Activated CD4-positive, alpha-beta T cell treated with anti-CD3 and anti-CD28 coated beads, Interleukin-2, amount 10 ng/mL, durations not matched to agents 24 days and 14 days (primary cell): ENCODE results near the gene FTCD. TPM values are rescaled to one million over a fixed set of nuclear protein-coding genes. Genes with fewer than 3 reads are reported as not detected.

ENCODE experiments used
- DNase-seq: peaks from one replicate; pipeline ENCODE4 v3.0.0; 2022
- H3K27ac Mint-ChIP-seq: one replicate; pipeline ENCODE4 v1.8.0; 2022; ENCODE audit warnings: mild to moderate bottlenecking, mixed read lengths
- H3K27me3 Mint-ChIP-seq: one replicate; pipeline ENCODE4 v1.8.0; 2022; ENCODE audit warnings: mixed read lengths
- H3K36me3 Mint-ChIP-seq: one replicate; pipeline ENCODE4 v1.8.0; 2022; ENCODE audit warnings: low read depth, mild to moderate bottlenecking, mixed read lengths
- H3K4me1 Mint-ChIP-seq: one replicate; pipeline ENCODE4 v1.8.0; 2021; ENCODE audit warnings: mixed read lengths
- H3K4me3 Mint-ChIP-seq: one replicate; pipeline ENCODE4 v1.8.0; 2022; ENCODE audit warnings: mild to moderate bottlenecking, moderate library complexity, mixed read lengths
- H3K9me3 Mint-ChIP-seq: one replicate; pipeline ENCODE4 v1.8.0; 2021; ENCODE audit warnings: mixed read lengths
- intact Hi-C: fragments of 100-400 bp; cut with micrococcal nuclease; formaldehyde crosslinking; loops from one replicate; pipeline ENCODE4 v1.15.1; 2023
- total RNA-seq: library from RNA; stranded (reverse); gene quantifications from 2 replicates; pipeline ENCODE4 v1.2.3, GENCODE V29; 2022

Gene FTCD
- total RNA-seq, 1 donor from 2014 or later: 0.30 TPM

DNA sequence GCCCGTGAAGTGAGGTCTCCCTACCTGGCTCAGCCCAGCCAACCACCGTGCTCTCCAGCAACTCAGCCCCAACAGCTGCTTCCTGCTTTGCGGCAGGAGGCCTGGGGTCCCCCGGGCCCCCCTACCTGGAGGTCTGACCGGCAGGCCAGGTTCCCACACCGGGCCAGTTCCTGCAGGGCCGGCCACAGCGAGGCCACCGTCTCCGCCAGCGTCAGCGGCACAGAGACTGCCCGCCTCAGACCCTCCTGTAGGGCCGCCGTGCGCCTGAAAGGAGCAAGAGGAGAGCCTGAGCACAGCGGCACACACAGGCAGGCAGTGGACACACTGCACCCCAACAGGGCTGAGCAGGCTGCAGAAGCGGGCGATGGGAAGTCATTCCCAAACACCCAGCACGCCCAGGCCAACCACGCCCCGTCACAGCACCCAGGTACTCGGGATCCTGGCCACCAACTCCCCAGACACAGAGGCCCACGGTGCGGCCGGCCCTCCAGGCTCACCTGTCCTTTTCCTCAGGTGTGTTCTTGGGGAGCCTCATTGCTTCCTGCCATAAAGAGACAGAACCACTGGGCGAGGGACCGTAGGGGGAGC is 16.9 kb downstream of the FTCD start:
- H3K9me3 Mint-ChIP-seq: no peaks in the 10 kb centered on the region
- intact Hi-C loops: no loop called here
- H3K4me3 Mint-ChIP-seq: no peak overlapping the region
- DNase-seq: no peak
- H3K4me1 Mint-ChIP-seq: peaks cover 1% of the 10 kb centered on the region
- H3K36me3 Mint-ChIP-seq: no peaks in the 10 kb centered on the region
- H3K27ac Mint-ChIP-seq: no peak overlapping the region
- H3K27me3 Mint-ChIP-seq: no peaks in the 10 kb centered on the region

- H3K27me3 Mint-ChIP-seq: no peaks in the 10 kb centered on the region
- H3K36me3 Mint-ChIP-seq: no peaks in the 10 kb centered on the region
- DNase-seq: no peak
- intact Hi-C loops: no loop called here
- no peak overlapping the region for H3K27ac Mint-ChIP-seq
- H3K9me3 Mint-ChIP-seq: no peaks in the 10 kb centered on the region
- no peak overlapping the region for H3K4me3 Mint-ChIP-seq
- H3K4me1 Mint-ChIP-seq: no peaks in the 10 kb centered on the region
Observed at GRCh38 chr21:46137908-46138307, 17.5 kb downstream of the FTCD start.

DNA sequence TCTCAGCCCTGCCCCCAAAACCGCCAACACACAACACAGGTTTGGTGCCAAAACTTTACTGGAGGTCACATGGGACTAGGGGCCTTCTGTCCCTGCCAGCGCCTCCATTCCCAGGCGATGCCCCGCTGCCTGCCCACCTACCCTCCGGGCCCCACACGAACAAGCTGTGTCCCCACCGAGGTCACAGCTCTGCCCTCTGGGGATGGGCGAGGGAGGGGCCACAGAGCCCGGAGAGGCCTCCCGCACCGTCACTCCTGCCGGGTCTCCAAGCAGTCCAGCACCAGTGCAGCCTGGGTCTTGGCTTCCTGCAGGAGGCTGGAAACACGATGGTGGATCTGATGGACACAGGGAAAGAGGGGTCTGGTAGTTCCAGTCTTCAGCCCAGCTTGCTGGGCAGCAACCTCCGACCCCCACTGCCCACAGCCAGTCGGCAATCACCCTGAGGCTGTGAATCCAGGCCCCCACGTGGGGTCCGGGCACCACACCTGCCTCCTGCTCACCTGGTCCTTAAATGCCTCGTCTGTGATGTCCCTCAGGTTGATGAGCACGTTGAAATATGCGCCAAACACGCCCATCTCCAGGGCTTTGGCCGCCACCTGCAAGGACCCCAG is 18.5 kb downstream of the FTCD start:
- H3K4me3 Mint-ChIP-seq: no peak overlapping the region
- H3K4me1 Mint-ChIP-seq: no peaks in the 10 kb centered on the region
- no peak for DNase-seq
- no peaks in the 10 kb centered on the region for H3K36me3 Mint-ChIP-seq
- no peaks in the 10 kb centered on the region for H3K9me3 Mint-ChIP-seq
- no peaks in the 10 kb centered on the region for H3K27me3 Mint-ChIP-seq
- intact Hi-C loops: no loop called here
- H3K27ac Mint-ChIP-seq: no peak overlapping the region

GRCh38 chr21:46135782-46136395 is 19.5 kb downstream of the FTCD start:
- Mint-ChIP-seq H3K27ac (no peak overlapping the region), H3K27me3 (no peaks in the 10 kb centered on the region), H3K4me1 (no peaks in the 10 kb centered on the region), H3K36me3 (no peaks in the 10 kb centered on the region), H3K9me3 (no peaks in the 10 kb centered on the region), H3K4me3 (no peak overlapping the region)
- intact Hi-C loops: no loop called here
- no peak for DNase-seq

DNA sequence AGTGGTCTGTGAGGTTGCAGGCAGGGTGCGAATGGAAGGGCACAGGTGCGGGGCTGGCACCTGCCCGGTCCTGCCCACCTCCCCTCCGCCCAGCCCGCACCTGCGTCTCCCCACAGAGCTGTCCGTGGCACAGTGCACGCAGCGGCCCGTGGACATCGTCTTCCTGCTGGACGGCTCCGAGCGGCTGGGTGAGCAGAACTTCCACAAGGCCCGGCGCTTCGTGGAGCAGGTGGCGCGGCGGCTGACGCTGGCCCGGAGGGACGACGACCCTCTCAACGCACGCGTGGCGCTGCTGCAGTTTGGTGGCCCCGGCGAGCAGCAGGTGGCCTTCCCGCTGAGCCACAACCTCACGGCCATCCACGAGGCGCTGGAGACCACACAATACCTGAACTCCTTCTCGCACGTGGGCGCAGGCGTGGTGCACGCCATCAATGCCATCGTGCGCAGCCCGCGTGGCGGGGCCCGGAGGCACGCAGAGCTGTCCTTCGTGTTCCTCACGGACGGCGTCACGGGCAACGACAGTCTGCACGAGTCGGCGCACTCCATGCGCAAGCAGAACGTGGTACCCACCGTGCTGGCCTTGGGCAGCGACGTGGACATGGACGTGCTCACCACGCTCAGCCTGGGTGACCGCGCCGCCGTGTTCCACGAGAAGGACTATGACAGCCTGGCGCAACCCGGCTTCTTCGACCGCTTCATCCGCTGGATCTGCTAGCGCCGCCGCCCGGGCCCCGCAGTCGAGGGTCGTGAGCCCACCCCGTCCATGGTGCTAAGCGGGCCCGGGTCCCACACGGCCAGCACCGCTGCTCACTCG is 23.3 kb downstream of the FTCD start:
- H3K27me3 Mint-ChIP-seq: no peaks in the 10 kb centered on the region
- no peaks in the 10 kb centered on the region for H3K36me3 Mint-ChIP-seq
- no peaks in the 10 kb centered on the region for H3K4me1 Mint-ChIP-seq
- H3K27ac Mint-ChIP-seq: no peak overlapping the region
- no peak overlapping the region for H3K4me3 Mint-ChIP-seq
- H3K9me3 Mint-ChIP-seq: no peaks in the 10 kb centered on the region
- intact Hi-C loops: no loop called here
- DNase-seq: no peak

GRCh38 chr21:46131588-46131837 is 23.9 kb downstream of the FTCD start:
- no peak for DNase-seq
- Mint-ChIP-seq H3K36me3 (no peaks in the 10 kb centered on the region), H3K4me3 (no peak overlapping the region), H3K4me1 (no peaks in the 10 kb centered on the region), H3K27ac (no peak overlapping the region), H3K27me3 (no peaks in the 10 kb centered on the region), H3K9me3 (no peaks in the 10 kb centered on the region)
- intact Hi-C loops: no loop called here

DNA sequence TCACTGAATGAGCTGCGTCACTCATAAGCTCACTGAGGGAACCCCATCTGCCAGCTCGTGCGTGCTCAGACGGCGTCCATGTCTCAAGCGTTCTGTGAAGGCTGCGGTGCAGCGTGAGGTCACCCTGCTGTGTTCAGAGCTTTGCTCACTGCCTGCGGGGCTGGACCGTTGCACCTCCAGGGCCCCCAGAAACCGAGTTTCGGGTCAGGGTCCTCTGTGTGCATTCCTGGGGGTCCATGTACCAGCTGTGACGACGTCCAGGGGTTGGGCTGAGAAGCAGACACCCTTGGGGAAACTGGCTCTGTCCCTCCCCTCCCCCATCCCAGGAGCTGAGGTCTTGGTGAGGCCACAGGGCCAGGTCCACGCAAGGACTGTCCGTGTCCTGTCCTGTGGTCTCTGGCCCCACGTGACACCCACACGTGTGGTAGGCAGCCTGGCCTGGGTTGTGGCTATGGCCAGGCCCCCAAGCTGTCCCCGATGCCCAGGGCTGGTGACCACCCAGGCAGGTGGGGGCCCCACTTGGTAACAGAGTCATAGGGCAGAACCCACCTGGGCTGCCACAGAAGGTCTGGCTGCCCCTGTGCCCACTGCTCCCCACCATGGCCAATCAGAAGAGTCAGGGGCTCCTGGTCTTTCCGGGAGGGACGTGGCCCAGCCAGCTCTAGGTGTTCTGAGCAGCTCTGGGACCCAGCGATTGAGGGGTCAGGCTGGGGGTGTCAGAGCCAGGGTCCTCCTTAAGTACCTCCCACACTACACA is 24.4 kb downstream of the FTCD start:
- no peak overlapping the region for H3K27ac Mint-ChIP-seq
- H3K4me1 Mint-ChIP-seq: no peaks in the 10 kb centered on the region

DNA sequence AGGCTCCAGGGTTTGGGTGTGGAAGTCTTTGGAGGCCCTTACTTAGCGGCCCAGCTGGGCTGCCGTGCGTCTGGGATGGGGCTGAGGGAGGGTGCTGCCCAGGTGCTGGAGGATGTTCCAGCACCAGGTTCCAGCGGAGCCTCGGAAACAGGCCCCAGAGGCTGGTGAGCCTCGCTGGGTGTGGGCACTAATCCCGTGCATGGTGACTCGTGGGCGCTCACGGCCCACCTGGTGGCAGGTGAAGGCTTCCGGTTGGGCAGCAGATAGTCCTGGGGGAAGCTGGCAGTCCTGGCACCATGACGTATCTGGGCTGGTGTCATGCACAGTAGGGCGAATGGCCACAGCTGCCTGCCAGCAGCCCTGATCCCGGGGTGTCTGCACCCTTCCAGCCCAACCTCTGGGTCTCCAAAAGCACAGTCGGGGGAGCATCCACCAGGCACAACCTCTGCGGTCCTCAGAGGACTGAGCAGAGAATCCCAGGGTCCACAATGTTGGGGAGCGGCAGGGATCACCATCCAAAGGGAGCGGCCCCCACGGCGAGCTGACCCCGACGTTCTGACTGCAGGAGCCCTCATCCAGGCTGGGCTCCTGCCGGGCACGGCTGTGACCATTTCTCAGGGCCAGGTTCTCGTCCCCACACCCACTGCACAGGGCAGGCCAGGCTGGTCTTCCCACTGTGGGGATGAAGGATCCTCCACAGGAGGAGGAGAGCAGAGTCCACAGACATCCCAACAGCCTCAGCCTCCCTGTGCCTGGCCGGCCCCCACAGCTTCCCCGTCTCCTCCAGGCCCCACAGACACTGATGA is 25.3 kb downstream of the FTCD start:
- Mint-ChIP-seq H3K9me3 (no peaks in the 10 kb centered on the region), H3K27ac (no peak overlapping the region), H3K36me3 (no peaks in the 10 kb centered on the region), H3K4me3 (no peak overlapping the region), H3K27me3 (no peaks in the 10 kb centered on the region), H3K4me1 (no peaks in the 10 kb centered on the region)
- no peak for DNase-seq
- intact Hi-C loops: no loop called here

More for the DNA sequence above, 24.4 kb downstream of the FTCD start:
- no peaks in the 10 kb centered on the region for H3K9me3 Mint-ChIP-seq
- no peak for DNase-seq
- H3K36me3 Mint-ChIP-seq: no peaks in the 10 kb centered on the region
- H3K4me3 Mint-ChIP-seq: no peak overlapping the region
- intact Hi-C loops: no loop called here
- H3K27me3 Mint-ChIP-seq: no peaks in the 10 kb centered on the region

GRCh38 chr21:46128933-46129571 is 26.3 kb downstream of the FTCD start:
- no peaks in the 10 kb centered on the region for H3K9me3 Mint-ChIP-seq
- no peak overlapping the region for H3K4me3 Mint-ChIP-seq
- no peak overlapping the region for H3K27ac Mint-ChIP-seq
- intact Hi-C loops: no loop called here
- H3K4me1 Mint-ChIP-seq: no peaks in the 10 kb centered on the region
- H3K27me3 Mint-ChIP-seq: no peaks in the 10 kb centered on the region
- DNase-seq: no peak
- H3K36me3 Mint-ChIP-seq: no peaks in the 10 kb centered on the region

GRCh38 chr21:46128106-46128932 is 27.1 kb downstream of the FTCD start:
- H3K4me3 Mint-ChIP-seq: no peak overlapping the region
- no peaks in the 10 kb centered on the region for H3K36me3 Mint-ChIP-seq
- intact Hi-C loops: no loop called here
- no peaks in the 10 kb centered on the region for H3K4me1 Mint-ChIP-seq
- no peaks in the 10 kb centered on the region for H3K9me3 Mint-ChIP-seq
- DNase-seq: no peak
- H3K27ac Mint-ChIP-seq: no peak overlapping the region
- H3K27me3 Mint-ChIP-seq: no peaks in the 10 kb centered on the region

- intact Hi-C loops: no loop called here
- H3K9me3 Mint-ChIP-seq: no peaks in the 10 kb centered on the region
- no peaks in the 10 kb centered on the region for H3K27me3 Mint-ChIP-seq
- no peaks in the 10 kb centered on the region for H3K4me1 Mint-ChIP-seq
- H3K27ac Mint-ChIP-seq: no peak overlapping the region
- DNase-seq: no peak
- H3K36me3 Mint-ChIP-seq: no peaks in the 10 kb centered on the region
- no peak overlapping the region for H3K4me3 Mint-ChIP-seq
Observed at GRCh38 chr21:46127239-46128105, 27.9 kb downstream of the FTCD start.
